Peyer's patch (tissue), 4 donors: Measurements from ENCODE around the gene IMPDH2. TPM values are rescaled to one million over a fixed set of nuclear protein-coding genes. Genes with fewer than 3 reads are reported as not detected.

Source experiments
- DNase-seq, 3 donors: peaks; one replicate each; pipeline ENCODE4 v3.0.0-alpha.2; 2017 to 2019
- H3K27ac ChIP-seq, 4 donors: fragments of 200-600 bp; sonication (generic); one replicate each; pipeline ENCODE4 v1.5.1; 2016 to 2019
- H3K27me3 ChIP-seq, 2 donors: fragments of 200-600 bp; sonication (generic); one replicate each; pipeline ENCODE4 v1.5.1; 2019
- H3K36me3 ChIP-seq, 3 donors: fragments of 200-600 bp; sonication (generic); one replicate each; pipeline ENCODE4 v1.5.1; 2016 to 2019
- H3K4me1 ChIP-seq, 4 donors: fragments of 200-600 bp; sonication (generic); one replicate each; pipeline ENCODE4 v1.5.1; 2016 to 2019
- H3K4me3 ChIP-seq, 4 donors: fragments of 200-600 bp; sonication (generic); 1 replicate in 3 of 4; 2 replicates in 1 of 4; pipeline ENCODE4 v1.5.1; 2016 to 2019; ENCODE audit warnings: mild to moderate bottlenecking in 1 of 4
- H3K9me3 ChIP-seq, 4 donors: fragments of 200-600 bp; sonication (generic); one replicate each; pipeline ENCODE4 v1.5.1; 2016 to 2019; ENCODE audit warnings: mild to moderate bottlenecking in 1 of 4
- CTCF ChIP-seq, 6 experiments: fragments of 450-650 bp in 4 of 6; fragments of 200-600 bp in 2 of 6; sonication (generic) in 1 of 6; IDR thresholded peaks; one replicate each; pipeline ENCODE4 v1.5.1; 2017 to 2019; ENCODE audit warnings: antibody characterized with exemption in 6 of 6, mild to moderate bottlenecking in 3 of 6, moderate library complexity in 1 of 6
- POLR2A ChIP-seq, 2 donors: fragments of 450-650 bp; IDR thresholded peaks; one replicate each; pipeline ENCODE4 v1.5.1; 2017; ENCODE audit warnings: antibody characterized with exemption in 2 of 2, mild to moderate bottlenecking in 2 of 2, moderate library complexity in 2 of 2
- total RNA-seq, 4 donors: library from RNA; depleted of rRNA; stranded (reverse); fragments of >200 nt; gene quantifications; one replicate each; pipeline ENCODE4 v1.1.0, GENCODE V29; 2016

Gene IMPDH2
- total RNA-seq, 4 donors from 2014 or later = 58.8 to 149 (median 68.5) TPM

- H3K9me3 ChIP-seq = no peaks in the 10 kb centered on the region
- no peak overlapping the region for H3K27ac ChIP-seq
- no peak for TF ChIP-seq CTCF (IDR thresholded peaks at IDR 0.05)
- no peak for TF ChIP-seq POLR2A (IDR thresholded peaks at IDR 0.05)
- DNase-seq = no peak
- H3K4me3 ChIP-seq = no peak overlapping the region
- peaks cover 0 to 25% (median 14%) of the 10 kb centered on the region in 4 donors for H3K4me1 ChIP-seq
- peaks cover 0 to 43% (median 0%) of the 10 kb centered on the region in 3 donors for H3K36me3 ChIP-seq
- H3K27me3 ChIP-seq = no peaks in the 10 kb centered on the region
These were observed 3.2 kb downstream of the IMPDH2 start for GRCh38 chr3:49025793-49026520.

GRCh38 chr3:49025005-49025792 lies 4.0 kb downstream of the IMPDH2 start:
- peaks cover 0 to 30% (median 18%) of the 10 kb centered on the region in 4 donors for H3K4me1 ChIP-seq
- H3K27ac ChIP-seq = no peak overlapping the region
- no peaks in the 10 kb centered on the region for H3K9me3 ChIP-seq
- no peak overlapping the region for H3K4me3 ChIP-seq
- TF ChIP-seq CTCF (IDR thresholded peaks at IDR 0.05) (no peak), POLR2A (IDR thresholded peaks at IDR 0.05) (no peak)
- no peak for DNase-seq
- H3K27me3 ChIP-seq = no peaks in the 10 kb centered on the region
- peaks cover 0 to 37% (median 0%) of the 10 kb centered on the region in 3 donors for H3K36me3 ChIP-seq

- H3K4me1 ChIP-seq = peaks cover 0 to 37% (median 22%) of the 10 kb centered on the region in 4 donors
- TF ChIP-seq CTCF (IDR thresholded peaks at IDR 0.05) (no peak), POLR2A (IDR thresholded peaks at IDR 0.05) (no peak)
These were observed 4.7 kb downstream of the IMPDH2 start for GRCh38 chr3:49024449-49024848.

GRCh38 chr3:49023775-49024174 lies 5.4 kb downstream of the IMPDH2 start:
- Histone ChIP-seq H3K27ac (no peak overlapping the region), H3K36me3 (peaks cover 0 to 36% (median 0%) of the 10 kb centered on the region in 3 donors), H3K4me1 (peaks cover 0 to 42% (median 25%) of the 10 kb centered on the region in 4 donors), H3K27me3 (no peaks in the 10 kb centered on the region), H3K4me3 (no peak overlapping the region), H3K9me3 (no peaks in the 10 kb centered on the region)
- no peak for DNase-seq
- TF ChIP-seq CTCF (IDR thresholded peaks at IDR 0.05) (no peak), POLR2A (IDR thresholded peaks at IDR 0.05) (no peak)

More at GRCh38 chr3:49024449-49024848, 4.7 kb downstream of the IMPDH2 start:
- no peak overlapping the region for H3K27ac ChIP-seq
- H3K9me3 ChIP-seq = no peaks in the 10 kb centered on the region
- no peak overlapping the region for H3K4me3 ChIP-seq
- no peak for DNase-seq
- no peaks in the 10 kb centered on the region for H3K27me3 ChIP-seq
- H3K36me3 ChIP-seq = peaks cover 0 to 36% (median 0%) of the 10 kb centered on the region in 3 donors

GRCh38 chr3:49022688-49023171 lies 6.5 kb downstream of the IMPDH2 start:
- Histone ChIP-seq H3K4me3 (peak overlapping the region; percentile 73 to 95 (median 84)), H3K4me1 (peaks cover 0 to 33% (median 25%) of the 10 kb centered on the region in 4 donors), H3K27ac (peak overlapping the region; percentile 99 to 100 (median 100)), H3K9me3 (no peaks in the 10 kb centered on the region), H3K27me3 (no peaks in the 10 kb centered on the region), H3K36me3 (peaks cover 0 to 36% (median 0%) of the 10 kb centered on the region in 3 donors)
- TF ChIP-seq POLR2A (IDR thresholded peaks at IDR 0.05) (no peak), CTCF (IDR thresholded peaks at IDR 0.05) (no peak)
- DNase-seq = no peak
